B cell (primary cell): ENCODE measurements around the gene ZNF33B. TPM values are rescaled to one million over a fixed set of nuclear protein-coding genes. Genes with fewer than 3 reads are reported as not detected.

Experiments used
- ATAC-seq: fragments of 200-7000 bp; cut with Tn5 transposase; one replicate; pipeline ENCODE4 v1.10.0; 2021; ENCODE audit warnings: low read depth, mild to moderate bottlenecking, moderate number of reproducible peaks, moderate library complexity
- CTCF ChIA-PET: fragments of 350-600 bp; sonication (Branson Sonifier 250); formaldehyde crosslinking; loops from one replicate; lab custom pipeline; 2021; ENCODE audit warnings: antibody characterized with exemption, inconsistent platforms; lab: Charles Lee
- POLR2A ChIA-PET: fragments of 350-600 bp; sonication (Branson Sonifier 250); formaldehyde crosslinking; loops from one replicate; lab custom pipeline; 2021; ENCODE audit warnings: antibody characterized with exemption; lab: Charles Lee
- DNase-seq: peaks from one replicate; pipeline ENCODE4 v3.0.0; 2013
- H2AFZ ChIP-seq: 2 replicates; pipeline ENCODE4 v1.6.1; 2012; ENCODE audit warnings: mild to moderate bottlenecking, low read depth, low read length; ENCODE audit not compliant: insufficient read depth, poor library complexity, severe bottlenecking
- H3K27ac ChIP-seq, 2 donors: 1 replicate in 1 of 2; 2 replicates in 1 of 2; pipeline ENCODE4 v1.5.1; 2012 to 2013; ENCODE audit warnings: low read length in 2 of 2, mild to moderate bottlenecking in 2 of 2, moderate library complexity in 1 of 2
- H3K27me3 ChIP-seq, 4 experiments: fragments of 200-600 bp in 1 of 4; sonication (generic) in 1 of 4; replicated peaks in 1 of 4; 1 replicate in 2 of 4; 2 replicates in 2 of 4; pipeline versions ENCODE4 v1.6.1 to v1.7.0; 2013 to 2016; ENCODE audit warnings: low read length in 3 of 4, mild to moderate bottlenecking in 2 of 4, mixed read lengths in 1 of 4, moderate library complexity in 1 of 4; ENCODE audit not compliant: insufficient read depth in 4 of 4, control insufficient read depth in 3 of 4; ENCODE audit errors: control extremely low read depth in 1 of 4
- H3K36me3 ChIP-seq, 2 experiments: replicated peaks in 1 of 2; 1 replicate in 1 of 2; 2 replicates in 1 of 2; pipeline versions ENCODE4 v1.6.1 to v1.7.1; 2013; ENCODE audit warnings: low read length in 1 of 2; ENCODE audit not compliant: insufficient read depth in 2 of 2, control insufficient read depth in 1 of 2; ENCODE audit errors: control extremely low read depth in 1 of 2, extremely low read depth in 1 of 2
- H3K4me1 ChIP-seq, 2 donors: fragments of 200-600 bp in 1 of 2; sonication (generic) in 1 of 2; 1 replicate in 1 of 2; 2 replicates in 1 of 2; pipeline versions ENCODE4 v1.5.1 to v1.6.1; 2013 to 2017; ENCODE audit warnings: low read length in 2 of 2; ENCODE audit not compliant: control insufficient read depth in 2 of 2, insufficient read depth in 2 of 2
- H3K4me2 ChIP-seq: replicated peaks from 2 replicates; pipeline ENCODE3; 2012; ENCODE audit warnings: mild to moderate bottlenecking, low read depth, low read length; ENCODE audit not compliant: poor library complexity, severe bottlenecking
- H3K4me3 ChIP-seq, 5 experiments: fragments of 200-600 bp in 1 of 5; sonication (generic) in 1 of 5; 1 replicate in 3 of 5; 2 replicates in 2 of 5; pipeline versions ENCODE4 v1.5.1 to v1.7.0; 2011 to 2016; ENCODE audit warnings: low read length in 4 of 5, mild to moderate bottlenecking in 4 of 5, low read depth in 2 of 5, control low read depth in 1 of 5, moderate library complexity in 1 of 5; ENCODE audit not compliant: insufficient read depth in 1 of 5; ENCODE audit errors: control extremely low read depth in 1 of 5, extremely low read depth in 1 of 5
- H3K79me2 ChIP-seq: fragments of 200-600 bp; sonication (generic); one replicate; pipeline ENCODE4 v1.6.0; 2016; ENCODE audit warnings: low read length; ENCODE audit not compliant: control insufficient read depth, insufficient read depth
- H3K9ac ChIP-seq: fragments of 200-600 bp; sonication (generic); 2 replicates; pipeline ENCODE4 v1.6.1; 2017; ENCODE audit warnings: mild to moderate bottlenecking, low read length, moderate library complexity
- H3K9me3 ChIP-seq, 3 donors: one replicate each; pipeline versions ENCODE4 v1.6.1 to v1.7.1; 2013; ENCODE audit warnings: low read length in 2 of 3; ENCODE audit not compliant: control insufficient read depth in 2 of 3, insufficient read depth in 1 of 3; ENCODE audit errors: control extremely low read depth in 1 of 3
- H4K20me1 ChIP-seq: 2 replicates; pipeline ENCODE4 v1.6.0; 2012; ENCODE audit warnings: mild to moderate bottlenecking, low read length; ENCODE audit not compliant: insufficient read depth, control insufficient read depth, poor library complexity, severe bottlenecking
- H3K27ac Mint-ChIP-seq: one replicate; pipeline ENCODE4 v1.8.0; 2021; ENCODE audit warnings: mixed read lengths
- H3K27me3 Mint-ChIP-seq: one replicate; pipeline ENCODE4 v1.8.0; 2021; ENCODE audit warnings: mixed read lengths
- H3K4me1 Mint-ChIP-seq: one replicate; pipeline ENCODE4 v1.8.0; 2021; ENCODE audit warnings: mixed read lengths
- H3K4me3 Mint-ChIP-seq: one replicate; pipeline ENCODE4 v1.8.0; 2021; ENCODE audit warnings: mixed read lengths
- H3K9me3 Mint-ChIP-seq: one replicate; pipeline ENCODE4 v1.8.0; 2022; ENCODE audit warnings: mixed read lengths; ENCODE audit not compliant: insufficient read depth
- CTCF ChIP-seq: fragments of 200-600 bp; IDR thresholded peaks from one replicate; pipeline ENCODE4 v1.8.0; 2022; ENCODE audit warnings: antibody characterized with exemption, mild to moderate bottlenecking
- EZH2 ChIP-seq: IDR thresholded peaks from 2 replicates; pipeline ENCODE4 v1.6.1; 2012; ENCODE audit warnings: borderline replicate concordance, low read depth, mild to moderate bottlenecking, moderate library complexity, low read length; ENCODE audit not compliant: insufficient read depth, poor library complexity, severe bottlenecking
- WGBS: methylation state at CpG from one replicate; pipeline ENCODE4 v1.1.5; 2013; ENCODE audit warnings: missing lambda C conversion rate; ENCODE audit not compliant: insufficient coverage; 5-methylcytosine and 5-hydroxymethylcytosine counted together
- intact Hi-C: fragments of 100-400 bp; cut with micrococcal nuclease; formaldehyde crosslinking; loops from one replicate; pipeline ENCODE4 v1.10.0; 2022
- polyA plus RNA-seq: library from polyadenylated mRNA; depleted of rRNA; stranded (reverse); fragments of >200 nt; gene quantifications from 2 replicates; pipeline ENCODE4 v1.2.3, GENCODE V29; 2012
- total RNA-seq, 2 donors: library from RNA; stranded (reverse); fragments of 120-200 nt in 1 of 2; gene quantifications; 1 replicate in 1 of 2; 2 replicates in 1 of 2; pipeline versions ENCODE4 v1.2.3 to v1.2.4, GENCODE V29; 2013 to 2022

ZNF33B gene
- total and polyA plus RNA-seq, 2 donors (not counting 1 experiment from before 2014, with no cell fraction given) = 15.5 to 66.9 TPM

GRCh38 chr10:42574336-42574735 is 64.0 kb downstream of the ZNF33B start:
- Mint-ChIP-seq H3K9me3 (peaks cover 12% of the 10 kb centered on the region), H3K27ac (no peak overlapping the region), H3K4me1 (peaks cover 5% of the 10 kb centered on the region), H3K27me3 (no peaks in the 10 kb centered on the region), H3K4me3 (no peak overlapping the region)
- intact Hi-C loops = no loop called here
- Histone ChIP-seq H3K4me1 (peaks cover 0 to 6% of the 10 kb centered on the region in 2 donors), H3K36me3 (no peaks in the 10 kb centered on the region), H3K27ac (no peak overlapping the region), H3K4me2 (no peak overlapping the region), H3K79me2 (no peaks in the 10 kb centered on the region), H4K20me1 (no peaks in the 10 kb centered on the region), H3K27me3 (no peaks in the 10 kb centered on the region), H3K4me3 (no peak overlapping the region), H3K9ac (no peak overlapping the region), H2AFZ (peak overlapping the region; percentile 9), H3K9me3 (peaks cover 2 to 15% (median 5%) of the 10 kb centered on the region in 3 donors)
- no peak for DNase-seq
- CTCF ChIA-PET = no interaction called here
- no peak for ATAC-seq
- WGBS = 25% methylated on average over 2 of the region's 5 CpGs
- TF ChIP-seq CTCF = no peak
- TF ChIP-seq EZH2 = no peak
- POLR2A ChIA-PET = no interaction called here

GRCh38 chr10:42556931-42557330 is 81.4 kb downstream of the ZNF33B start:
- H3K4me1 Mint-ChIP-seq = peaks cover 12% of the 10 kb centered on the region
- POLR2A ChIA-PET = no interaction called here

More at GRCh38 chr10:42556931-42557330, 81.4 kb downstream of the ZNF33B start:
- Histone ChIP-seq H3K4me3 (no peak overlapping the region), H3K27ac (no peak overlapping the region), H2AFZ (no peak overlapping the region), H3K9me3 (no peaks in the 10 kb centered on the region), H3K4me1 (peaks cover 6 to 8% of the 10 kb centered on the region in 2 donors), H3K36me3 (no peaks in the 10 kb centered on the region), H3K4me2 (no peak overlapping the region), H3K79me2 (peaks cover 7% of the 10 kb centered on the region), H3K9ac (no peak overlapping the region), H4K20me1 (no peaks in the 10 kb centered on the region), H3K27me3 (peaks cover 0 to 7% (median 0%) of the 10 kb centered on the region in 4 experiments)
- H3K27ac Mint-ChIP-seq = no peak overlapping the region
- no peak overlapping the region for H3K4me3 Mint-ChIP-seq
- CTCF ChIA-PET = no interaction called here
- peaks cover 5% of the 10 kb centered on the region for H3K27me3 Mint-ChIP-seq
- WGBS = 80% methylated on average over 2 of the region's 5 CpGs
- ATAC-seq (no peak), DNase-seq (no peak)
- no peaks in the 10 kb centered on the region for H3K9me3 Mint-ChIP-seq
- intact Hi-C loops = no loop called here
- TF ChIP-seq EZH2 = no peak
- TF ChIP-seq CTCF = no peak
